GM18861 (cell line): ENCODE data around the gene TEX9.
"Not testable (repeated sequence)": the region's sequence is repeated elsewhere in the genome, so short reads cannot be mapped to it uniquely, and the experiment has no call there.

Source experiments
- ATAC-seq: cut with Tn5 transposase; IDR thresholded peaks from one replicate; pipeline ENCODE4 v1.9.1; 2021; ENCODE audit not compliant: unreplicated experiment

The TEX9 gene

DNA sequence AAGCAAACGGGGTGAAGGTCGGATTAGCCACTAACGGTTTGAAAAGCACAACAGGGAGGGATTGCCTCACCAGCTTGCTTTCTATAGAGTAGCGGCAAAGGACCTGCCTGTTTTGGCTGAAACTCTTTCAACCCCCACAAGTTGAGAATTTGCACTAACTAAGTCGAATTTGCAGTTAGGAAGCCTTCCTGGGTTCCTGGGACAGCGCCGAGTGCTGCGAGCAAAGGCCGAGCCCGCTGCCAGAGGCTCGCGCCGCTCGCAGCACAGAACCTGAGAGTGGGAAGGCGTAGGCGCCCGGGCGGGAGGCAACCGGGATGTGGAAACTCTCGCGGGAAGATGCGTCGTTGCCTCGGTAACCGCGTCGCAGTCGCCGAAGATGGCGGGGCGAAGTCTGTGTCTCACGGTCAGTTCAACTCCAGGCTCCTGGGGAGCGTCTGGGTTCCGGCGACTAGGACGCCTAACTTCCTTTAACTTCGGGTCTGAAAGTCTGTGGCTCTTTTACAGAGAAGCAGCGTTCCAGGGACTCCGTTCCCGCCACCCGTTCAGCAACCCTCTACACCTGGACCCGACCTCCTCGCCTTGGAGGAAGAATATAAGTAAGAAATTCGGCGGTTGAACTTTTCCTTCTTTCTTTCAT, at the start of gene TEX9:
TEX9 (plus strand) TSS at position 352 of the 637 bp plus-strand sequence; CDS start at position 377, 25 bp downstream.
- ATAC-seq, result peak; percentile 73

DNA sequence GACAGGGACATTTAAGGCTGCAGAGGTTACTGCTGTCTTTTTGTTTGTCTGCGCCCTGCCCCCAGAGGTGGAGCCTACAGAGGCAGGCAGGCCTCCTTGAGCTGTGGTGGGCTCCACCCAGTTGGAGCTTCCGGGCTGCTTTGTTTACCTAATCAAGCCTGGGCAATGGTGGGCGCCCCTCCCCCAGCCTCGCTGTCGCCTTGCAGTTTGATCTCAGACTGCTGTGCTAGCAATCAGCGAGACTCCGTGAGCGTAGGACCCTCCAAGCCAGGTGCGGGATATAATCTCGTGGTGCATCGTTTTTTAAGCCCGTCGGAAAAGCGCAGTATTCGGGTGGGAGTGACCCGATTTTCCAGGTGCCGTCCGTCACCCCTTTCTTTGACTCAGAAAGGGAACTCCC, 48.7 kb upstream of the TEX9 start:
- not testable (repeated sequence) for ATAC-seq

GRCh38 chr15:56320316-56320715, 44.9 kb upstream of the TEX9 start:
- no peak for ATAC-seq

GRCh38 chr15:56320861-56321260, 44.4 kb upstream of the TEX9 start:
- ATAC-seq, result no peak

DNA sequence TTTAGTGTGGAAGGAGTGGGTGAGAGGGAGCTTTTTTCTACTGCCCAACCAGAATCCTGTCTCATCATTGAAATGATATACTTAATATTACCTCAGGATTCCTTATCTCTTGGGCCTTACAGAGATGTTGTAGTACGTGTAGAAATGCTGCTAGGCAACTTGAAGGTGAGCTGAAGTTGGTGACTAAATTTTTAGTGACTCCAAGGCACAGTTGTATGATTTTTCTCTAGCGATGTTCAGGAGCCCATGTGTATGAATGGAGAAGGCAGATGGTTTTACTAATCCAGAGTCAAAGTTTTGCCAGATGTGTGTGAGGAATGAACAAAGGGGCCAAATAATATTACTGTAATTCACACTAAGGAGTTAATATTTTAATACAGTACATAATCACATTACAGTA, 42.8 kb upstream of the TEX9 start:
- ATAC-seq, result no peak

GRCh38 chr15:56323435-56323834, 41.8 kb upstream of the TEX9 start:
- ATAC-seq, result no peak

- no peak for ATAC-seq
Measured at GRCh38 chr15:56325186-56325585, 40.0 kb upstream of the TEX9 start.

DNA sequence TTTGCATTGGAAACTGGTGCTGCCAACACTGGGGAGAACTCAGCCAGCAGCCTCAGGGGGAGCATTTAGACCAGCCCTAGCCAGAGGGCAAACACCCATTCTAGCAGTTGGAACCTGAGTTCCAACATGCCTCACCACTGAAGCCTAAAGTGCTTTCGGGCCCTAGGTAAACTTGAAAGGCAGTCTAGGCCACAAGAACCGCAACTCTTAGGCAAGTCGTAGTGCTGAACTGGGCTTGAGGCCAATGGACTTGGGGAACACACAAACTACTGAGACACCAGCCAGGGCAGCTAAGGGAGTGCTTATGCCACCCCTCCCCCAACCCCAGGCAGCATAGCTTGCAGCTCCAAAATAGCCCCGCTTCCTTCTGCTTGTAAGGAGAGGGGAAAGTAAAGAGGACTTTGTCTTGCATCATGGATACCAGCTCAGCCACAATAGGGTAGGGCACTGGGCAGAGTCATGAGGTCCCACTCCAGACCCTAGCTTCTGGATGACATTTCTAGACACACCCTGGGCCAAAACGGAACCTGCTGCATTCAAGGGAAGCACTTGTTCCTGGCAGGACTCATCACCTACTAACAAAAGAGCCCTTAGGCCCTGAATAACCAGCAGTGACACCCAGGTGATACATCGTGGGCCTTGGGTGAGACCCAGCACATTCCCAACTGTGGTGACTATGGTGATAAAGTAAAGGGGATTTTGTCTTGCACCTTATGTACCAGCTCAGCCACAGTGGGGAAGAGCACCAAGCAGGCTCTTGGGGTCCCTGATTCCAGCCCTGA, 37.3 kb upstream of the TEX9 start:
- ATAC-seq, result no peak

GRCh38 chr15:56337084-56337725, 28.0 kb upstream of the TEX9 start:
- ATAC-seq, result peak; percentile 76

DNA sequence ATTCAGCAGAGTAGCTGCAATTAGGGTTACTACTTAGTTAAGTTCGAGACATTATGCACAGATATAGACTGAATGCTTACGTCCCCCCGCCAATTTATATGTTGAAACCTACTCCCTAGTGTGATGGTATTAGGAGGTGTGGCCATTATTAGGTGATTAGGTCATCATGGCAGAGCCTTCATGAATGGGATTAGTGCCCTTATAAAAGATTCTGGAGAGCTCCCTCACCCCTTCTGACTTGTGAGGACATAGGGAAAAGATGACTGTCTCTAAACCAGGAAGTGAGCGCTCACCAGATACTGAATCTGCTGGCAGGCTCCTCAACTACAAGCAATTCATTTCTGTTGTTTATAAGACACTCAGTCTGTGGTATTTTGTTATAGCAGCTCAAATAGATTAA, 25.6 kb upstream of the TEX9 start:
- no peak for ATAC-seq

- no peak for ATAC-seq
Measured at GRCh38 chr15:56341201-56341600, 24.0 kb upstream of the TEX9 start.

- ATAC-seq, result no peak
Measured at GRCh38 chr15:56342653-56343052, 22.6 kb upstream of the TEX9 start.

GRCh38 chr15:56343879-56344278, 21.3 kb upstream of the TEX9 start:
- ATAC-seq, result no peak

DNA sequence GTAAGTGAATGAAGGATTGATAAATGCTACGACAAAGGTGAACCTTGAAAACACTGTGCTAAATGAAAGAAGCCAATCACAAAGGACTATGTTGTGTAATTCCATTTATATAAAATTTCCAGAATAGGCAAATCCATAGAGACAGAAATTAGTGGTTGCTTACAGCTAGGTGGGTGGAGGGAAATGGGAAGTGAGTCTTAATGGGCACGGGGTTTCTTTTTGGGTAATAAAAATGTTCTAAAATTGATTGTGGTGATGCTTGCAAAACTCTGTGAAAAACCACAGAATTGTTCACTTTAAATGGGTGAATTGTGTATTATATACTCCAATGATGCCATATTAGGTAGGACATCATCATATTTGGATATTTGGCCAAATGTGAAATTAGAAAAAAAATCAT, 20.9 kb upstream of the TEX9 start:
- ATAC-seq, result no peak

GRCh38 chr15:56346414-56346813, 18.8 kb upstream of the TEX9 start:
- ATAC-seq, result no peak

DNA sequence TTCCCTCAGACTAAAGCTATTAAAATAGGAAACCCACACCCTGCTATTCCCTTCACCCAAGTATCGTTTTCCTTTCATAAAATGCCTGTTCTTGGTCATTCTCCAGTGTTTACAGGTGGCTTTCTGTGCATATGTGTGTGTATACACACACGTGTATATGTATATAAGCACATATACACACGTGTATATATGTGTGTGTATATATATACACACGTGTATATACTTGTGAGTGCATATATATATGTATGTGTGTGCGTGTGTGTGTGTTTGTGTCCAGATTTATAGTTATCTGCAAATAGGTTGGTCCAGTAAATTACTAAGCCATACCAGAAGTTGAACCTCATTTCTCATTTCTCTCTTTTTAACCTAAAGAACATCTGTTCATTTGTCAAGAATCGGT, 15.7 kb upstream of the TEX9 start:
- no peak for ATAC-seq

DNA sequence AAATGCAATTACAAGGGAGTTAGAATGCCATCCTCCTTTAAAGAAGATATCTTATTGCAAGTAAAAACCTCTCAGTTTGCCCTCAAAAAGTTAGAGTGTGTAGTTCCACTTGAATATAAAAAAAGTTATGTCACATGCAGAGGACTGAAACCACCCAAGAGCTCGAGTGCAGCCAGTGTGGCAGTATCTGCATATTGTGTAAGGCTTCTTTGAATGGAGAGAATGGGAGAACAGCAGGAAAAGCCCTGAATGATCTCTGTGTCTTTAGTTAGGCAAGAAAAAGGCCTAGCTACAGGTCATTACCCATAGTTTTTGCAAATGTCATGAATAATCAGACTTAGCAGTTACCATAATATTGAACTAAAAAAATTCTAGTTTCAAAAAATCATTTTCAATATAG, 13.9 kb upstream of the TEX9 start:
- no peak for ATAC-seq

- ATAC-seq, result no peak
Measured at GRCh38 chr15:56351957-56352506, 13.2 kb upstream of the TEX9 start.

GRCh38 chr15:56353119-56353518, 12.1 kb upstream of the TEX9 start:
- ATAC-seq, result no peak

DNA sequence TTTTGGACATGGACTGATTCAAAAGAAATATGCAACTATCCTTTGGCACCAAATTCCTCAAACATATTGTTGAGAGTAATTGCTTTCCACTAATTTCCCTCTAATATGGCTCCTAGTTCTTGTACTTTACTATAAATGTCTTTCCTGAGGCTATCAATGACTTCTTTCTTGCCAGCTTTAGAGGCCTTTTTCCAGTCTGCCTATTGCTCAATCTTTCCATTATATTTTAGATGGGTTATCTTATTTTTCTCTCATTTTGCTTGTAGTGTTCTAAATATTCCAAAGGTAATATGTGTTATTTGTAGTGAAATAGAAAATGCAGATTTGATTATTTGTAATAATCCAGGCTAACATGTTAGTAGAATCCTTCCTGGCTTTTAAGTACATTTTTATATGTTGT, 11.5 kb upstream of the TEX9 start:
- no peak for ATAC-seq

DNA sequence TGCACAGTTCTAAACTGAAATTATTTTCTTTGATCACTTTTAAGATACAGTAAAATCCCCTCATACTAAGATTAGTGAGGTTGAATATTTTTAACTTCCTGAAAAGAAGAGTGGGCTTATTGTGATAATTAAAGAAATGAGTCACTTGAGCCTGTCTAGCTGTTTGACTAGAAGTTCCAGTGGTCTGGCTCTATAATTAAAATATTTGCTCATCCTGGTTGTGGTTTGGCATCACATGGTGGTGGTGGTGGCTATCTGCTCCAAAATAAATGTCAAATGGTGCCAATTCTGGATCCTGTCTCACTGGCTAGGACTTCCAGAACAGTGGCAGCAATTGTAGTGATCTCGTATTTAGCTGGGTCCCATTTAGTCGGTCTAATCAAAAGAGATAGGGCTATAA, 8.6 kb upstream of the TEX9 start:
- ATAC-seq, result peak; percentile 71

GRCh38 chr15:56358604-56359003, 6.6 kb upstream of the TEX9 start:
- ATAC-seq, result no peak
